Keratinocyte (primary cell): ENCODE measurements around the gene RACGAP1. TPM values are rescaled to one million over a fixed set of nuclear protein-coding genes. Genes with fewer than 3 reads are reported as not detected.

Experiments
- DNase-seq: peaks from one replicate; pipeline ENCODE4 v3.0.0-alpha.2; 2011; ENCODE audit warnings: low read depth, missing footprints, low spot score
- FAIRE-seq: peaks from 2 replicates; lab custom pipeline; 2011; peaks lifted over from hg19 to GRCh38; lab: Jason Lieb, UNC
- H2AFZ ChIP-seq: 2 replicates; pipeline ENCODE4 v1.6.0; 2012; ENCODE audit warnings: low read length, control low read depth, inconsistent platforms; ENCODE audit not compliant: control insufficient read depth
- H3K27ac ChIP-seq: 2 replicates; pipeline ENCODE4 v1.5.1; 2011; ENCODE audit warnings: low read length; ENCODE audit not compliant: control insufficient read depth, insufficient read depth
- H3K27me3 ChIP-seq: 3 replicates; pipeline ENCODE4 v1.6.0; 2011; ENCODE audit warnings: low read length; ENCODE audit not compliant: control insufficient read depth, insufficient read depth; ENCODE audit errors: extremely low read depth
- H3K36me3 ChIP-seq, 2 experiments: 2 replicates in 1 of 2; 3 replicates in 1 of 2; pipeline ENCODE4 v1.5.1; 2011; ENCODE audit warnings: low read length in 2 of 2, mild to moderate bottlenecking in 1 of 2; ENCODE audit not compliant: control insufficient read depth in 2 of 2, insufficient read depth in 2 of 2; ENCODE audit errors: extremely low read depth in 1 of 2
- H3K4me1 ChIP-seq: 3 replicates; pipeline ENCODE4 v1.5.1; 2011; ENCODE audit warnings: low read length; ENCODE audit not compliant: control insufficient read depth, insufficient read depth; ENCODE audit errors: extremely low read depth
- H3K4me2 ChIP-seq: 3 replicates; pipeline ENCODE4 v1.6.0; 2011; ENCODE audit warnings: low read depth, low read length; ENCODE audit not compliant: control insufficient read depth, insufficient read depth; ENCODE audit errors: extremely low read depth
- H3K4me3 ChIP-seq, 3 experiments: fragments of 200-600 bp in 1 of 3; sonication (generic) in 1 of 3; 2 replicates in 2 of 3; 3 replicates in 1 of 3; pipeline ENCODE4 v1.5.1; 2011 to 2016; ENCODE audit warnings: low read length in 3 of 3, mild to moderate bottlenecking in 3 of 3, control low read depth in 2 of 3, inconsistent platforms in 1 of 3, low read depth in 1 of 3, mixed read lengths in 1 of 3, mixed run types in 1 of 3, moderate library complexity in 1 of 3; ENCODE audit not compliant: control insufficient read depth in 2 of 3, insufficient read depth in 2 of 3; ENCODE audit errors: extremely low read depth in 1 of 3
- H3K79me2 ChIP-seq: 2 replicates; pipeline ENCODE4 v1.6.0; 2012; ENCODE audit warnings: low read length; ENCODE audit not compliant: control insufficient read depth, insufficient read depth
- H3K9ac ChIP-seq: 3 replicates; pipeline ENCODE4 v1.6.0; 2011; ENCODE audit warnings: low read length; ENCODE audit not compliant: control insufficient read depth, insufficient read depth; ENCODE audit errors: extremely low read depth
- H3K9me1 ChIP-seq: 3 replicates; pipeline ENCODE4 v1.6.0; 2011; ENCODE audit warnings: low read length; ENCODE audit not compliant: control insufficient read depth, insufficient read depth; ENCODE audit errors: extremely low read depth
- H3K9me3 ChIP-seq: 2 replicates; pipeline ENCODE4 v1.5.1; 2012; ENCODE audit warnings: low read depth, low read length; ENCODE audit not compliant: control insufficient read depth
- H4K20me1 ChIP-seq: 3 replicates; pipeline ENCODE4 v1.6.0; 2011; ENCODE audit warnings: low read length; ENCODE audit not compliant: control insufficient read depth, insufficient read depth; ENCODE audit errors: extremely low read depth
- EZH2 ChIP-seq: IDR thresholded peaks from one replicate; pipeline ENCODE4 v1.6.1; 2012; ENCODE audit warnings: inconsistent platforms, mild to moderate bottlenecking, low read length, moderate library complexity
- dilution Hi-C: fragments of 300-500 bp; cut with MboI; formaldehyde crosslinking; loops from one replicate; pipeline ENCODE4 v1.7.0; 2020; ENCODE audit warnings: low sequenced_read_pairs; ENCODE audit not compliant: extremely low pct_ligation_motif_present
- polyA plus RNA-seq, 5 experiments: library from polyadenylated mRNA; depleted of rRNA in 3 of 5; stranded (reverse) in 3 of 5; stranded (forward) in 1 of 5; unstranded in 1 of 5; fragments of >200 nt; gene quantifications; 1 replicate in 1 of 5; 2 replicates in 3 of 5; 3 replicates in 1 of 5; pipeline versions ENCODE4 v1.2.1 to v1.2.3, GENCODE V29; 2011 to 2012; ENCODE audit warnings: missing spikeins in 2 of 5, low read depth in 1 of 5, low replicate concordance in 1 of 5
- TF ChIP-seq, protein P1 (sequence below), 3 experiments: IDR thresholded peaks in 1 of 3; conservative IDR thresholded peaks in 1 of 3; optimal IDR thresholded peaks in 1 of 3; 2 replicates in 2 of 3; 3 replicates in 1 of 3; pipeline versions ENCODE3 to v1.5.1; 2011; ENCODE audit warnings: low read length in 3 of 3, mild to moderate bottlenecking in 3 of 3, moderate library complexity in 2 of 3, control low read depth in 1 of 3, inconsistent platforms in 1 of 3; ENCODE audit not compliant: insufficient read depth in 2 of 3; ENCODE audit errors: extremely low read depth in 1 of 3

Gene RACGAP1
- polyA plus RNA-seq, 1 donor (not counting 4 experiments of a cell fraction or from before 2014, with no cell fraction given) = 57.1 TPM

DNA sequence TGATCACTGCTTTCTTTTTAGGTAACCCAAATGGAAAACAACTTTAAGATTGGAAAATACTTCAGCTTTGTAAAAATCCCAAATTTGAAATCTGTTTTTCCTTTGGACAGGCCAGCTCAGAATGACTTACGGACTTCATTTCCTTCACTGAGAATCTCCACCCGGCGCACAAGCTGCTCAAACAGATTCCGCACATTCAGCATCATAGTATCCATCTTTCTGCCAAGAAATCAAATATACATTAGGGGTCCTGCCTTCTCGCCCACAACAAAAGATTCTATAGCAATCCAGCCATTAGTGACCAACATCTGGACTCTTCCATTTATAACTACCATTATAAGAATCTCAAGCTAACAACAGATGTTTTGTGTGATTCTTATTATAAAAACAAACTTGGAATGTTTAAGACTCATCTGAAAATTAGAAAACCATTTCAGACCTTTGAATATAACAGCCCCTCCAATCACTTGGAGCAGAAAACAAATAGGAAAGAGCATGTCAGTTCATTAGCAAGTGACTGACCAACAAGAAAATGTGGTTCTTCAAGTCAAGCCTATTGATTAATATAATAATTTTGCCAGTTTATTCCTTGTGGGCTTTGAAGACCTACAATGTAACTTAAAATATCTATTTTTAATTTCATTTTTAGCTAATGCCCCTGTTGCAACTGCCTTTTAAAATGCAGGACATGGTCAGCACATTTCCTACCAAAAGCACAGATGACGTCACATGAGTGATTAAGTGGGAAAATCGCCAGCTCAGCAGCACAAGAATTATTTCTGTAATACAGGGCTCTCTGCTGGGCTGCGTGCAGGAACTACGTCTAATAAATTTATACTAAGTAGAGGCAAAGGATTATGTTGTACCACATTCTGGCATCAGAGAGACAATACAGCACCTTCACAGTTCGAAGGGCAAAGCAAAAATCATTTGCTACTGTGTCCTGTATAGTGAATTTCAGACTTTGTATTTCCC is 8.5 kb downstream of the RACGAP1 start:
- no peak overlapping the region for H3K4me2 ChIP-seq
- no peak for FAIRE-seq
- no peak for DNase-seq

DNA sequence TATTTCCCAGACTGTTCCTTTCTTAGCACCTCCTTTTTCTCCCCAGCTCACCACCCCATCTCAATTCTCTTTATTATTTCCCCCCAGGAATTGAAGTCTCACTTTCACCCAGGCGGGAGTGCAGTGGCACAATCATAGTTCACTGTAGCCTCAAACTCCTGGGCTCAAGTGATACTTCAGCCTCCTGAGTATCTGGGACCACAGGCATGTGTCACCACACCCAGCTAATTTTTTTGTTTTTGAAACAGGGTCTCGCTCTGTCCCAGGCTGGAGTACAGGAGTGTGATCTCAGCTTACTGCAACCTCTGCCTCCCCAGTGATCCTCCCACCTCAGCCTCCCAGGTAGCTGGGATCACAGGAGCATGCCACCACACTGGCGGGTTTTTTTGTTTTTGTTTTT is 11.0 kb downstream of the RACGAP1 start:
- no peaks in the 10 kb centered on the region for H4K20me1 ChIP-seq
- peaks cover 0 to 26% of the 10 kb centered on the region in 2 experiments for H3K36me3 ChIP-seq
- no peak overlapping the region for H3K4me3 ChIP-seq
- H3K79me2 ChIP-seq = peaks cover 51% of the 10 kb centered on the region
- TF ChIP-seq EZH2 = no peak
- TF ChIP-seq, protein P1, sequence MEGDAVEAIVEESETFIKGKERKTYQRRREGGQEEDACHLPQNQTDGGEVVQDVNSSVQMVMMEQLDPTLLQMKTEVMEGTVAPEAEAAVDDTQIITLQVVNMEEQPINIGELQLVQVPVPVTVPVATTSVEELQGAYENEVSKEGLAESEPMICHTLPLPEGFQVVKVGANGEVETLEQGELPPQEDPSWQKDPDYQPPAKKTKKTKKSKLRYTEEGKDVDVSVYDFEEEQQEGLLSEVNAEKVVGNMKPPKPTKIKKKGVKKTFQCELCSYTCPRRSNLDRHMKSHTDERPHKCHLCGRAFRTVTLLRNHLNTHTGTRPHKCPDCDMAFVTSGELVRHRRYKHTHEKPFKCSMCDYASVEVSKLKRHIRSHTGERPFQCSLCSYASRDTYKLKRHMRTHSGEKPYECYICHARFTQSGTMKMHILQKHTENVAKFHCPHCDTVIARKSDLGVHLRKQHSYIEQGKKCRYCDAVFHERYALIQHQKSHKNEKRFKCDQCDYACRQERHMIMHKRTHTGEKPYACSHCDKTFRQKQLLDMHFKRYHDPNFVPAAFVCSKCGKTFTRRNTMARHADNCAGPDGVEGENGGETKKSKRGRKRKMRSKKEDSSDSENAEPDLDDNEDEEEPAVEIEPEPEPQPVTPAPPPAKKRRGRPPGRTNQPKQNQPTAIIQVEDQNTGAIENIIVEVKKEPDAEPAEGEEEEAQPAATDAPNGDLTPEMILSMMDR (optimal IDR thresholded peaks at IDR 0.05 in 1 of 3, IDR thresholded peaks at IDR 0.05 in 1 of 3, conservative IDR thresholded peaks at IDR 0.05 in 1 of 3; ENCODE audit: extremely low read depth in 1 of 3, insufficient read depth in 2 of 3, low read length in 3 of 3) = no peak
- no peak for DNase-seq
- no peaks in the 10 kb centered on the region for H3K4me1 ChIP-seq
- no peaks in the 10 kb centered on the region for H3K9me1 ChIP-seq
- H3K4me2 ChIP-seq = no peak overlapping the region
- H3K9me3 ChIP-seq = no peaks in the 10 kb centered on the region
- dilution Hi-C loops = no loop called here
- no peak overlapping the region for H3K27ac ChIP-seq
- no peak for FAIRE-seq
- H3K9ac ChIP-seq = no peak overlapping the region
- H2AFZ ChIP-seq = no peak overlapping the region
- H3K27me3 ChIP-seq = no peaks in the 10 kb centered on the region

More for the DNA sequence above, 8.5 kb downstream of the RACGAP1 start:
- Histone ChIP-seq H4K20me1 (no peaks in the 10 kb centered on the region), H3K9me1 (no peaks in the 10 kb centered on the region), H2AFZ (no peak overlapping the region), H3K79me2 (peaks cover 67% of the 10 kb centered on the region), H3K9ac (no peak overlapping the region), H3K27ac (no peak overlapping the region), H3K27me3 (no peaks in the 10 kb centered on the region), H3K9me3 (no peaks in the 10 kb centered on the region), H3K4me3 (no peak overlapping the region), H3K36me3 (peaks cover 0 to 18% of the 10 kb centered on the region in 2 experiments), H3K4me1 (no peaks in the 10 kb centered on the region)
- dilution Hi-C loops = no loop called here
- no peak for TF ChIP-seq EZH2
- TF ChIP-seq, protein P1 (optimal IDR thresholded peaks at IDR 0.05 in 1 of 3, IDR thresholded peaks at IDR 0.05 in 1 of 3, conservative IDR thresholded peaks at IDR 0.05 in 1 of 3; ENCODE audit: extremely low read depth in 1 of 3, insufficient read depth in 2 of 3, low read length in 3 of 3) = no peak
